Measurements from ENCODE around the gene CFAP221.

- no peak for TF ChIP-seq CTCF (conservative IDR thresholded peaks at IDR 0.05)
- no peak for TF ChIP-seq ZFX (IDR thresholded peaks at IDR 0.05)
Measured at GRCh38 chr2:119608553-119608952, 64.3 kb downstream of the CFAP221 start.

Measured in C4-2B (cell line).